Fibroblast of skin of right biceps (primary cell): ENCODE results near the gene KRT37.

Experiments
- DNase-seq: peaks from one replicate; pipeline ENCODE4 v3.0.0-alpha.2; 2013

The KRT37 gene

DNA sequence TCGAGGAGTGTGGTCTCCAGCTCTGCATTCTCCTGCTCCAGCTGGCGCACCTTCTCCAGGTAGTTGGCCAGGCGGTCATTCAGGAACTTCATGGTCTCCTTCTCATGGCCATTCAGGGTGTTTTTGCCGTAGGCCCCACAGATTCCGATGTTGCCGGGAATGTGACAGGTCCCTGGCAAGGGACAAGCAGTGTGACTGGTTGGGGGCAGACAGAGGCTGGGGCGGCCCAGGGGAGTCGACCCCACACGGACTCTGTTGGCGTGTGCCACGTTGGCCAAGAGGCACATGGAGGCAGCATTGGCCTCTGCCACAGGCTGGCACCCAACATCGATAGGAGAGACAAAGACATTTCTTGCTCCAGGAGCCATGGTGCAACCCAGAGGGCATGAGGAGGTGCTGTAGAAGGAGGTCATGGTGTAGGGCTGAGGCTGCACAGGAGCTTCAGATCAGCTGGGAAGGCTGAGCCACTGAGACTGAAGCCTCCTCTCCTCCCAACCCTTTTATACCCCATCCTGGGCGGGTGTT is at the start of gene KRT37:
TSS of gene KRT37 (minus strand) at position 475 of the 525 bp plus-strand sequence. CDS start at position 413, 62 bp downstream.
- no peak for DNase-seq

DNA sequence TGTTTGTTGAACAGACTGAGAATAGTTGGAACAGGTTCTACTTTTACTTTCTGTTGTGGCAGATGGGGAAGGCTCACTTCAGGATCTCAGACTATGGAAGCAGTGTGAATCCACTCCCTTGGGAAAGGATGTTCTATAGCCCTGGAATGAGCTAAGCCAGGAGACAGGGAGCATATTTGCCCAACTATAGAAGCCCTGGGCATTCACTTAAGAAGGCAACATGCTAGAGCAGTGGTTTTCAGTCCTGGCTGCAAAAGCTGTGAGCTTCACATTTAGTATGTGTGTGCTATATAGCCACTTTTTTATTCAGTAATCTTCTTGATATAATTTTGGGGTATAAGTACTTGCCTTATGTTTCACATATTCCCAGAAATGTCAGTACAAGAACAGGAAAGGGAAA is 44.0 kb upstream of the KRT37 start:
- no peak for DNase-seq

DNA sequence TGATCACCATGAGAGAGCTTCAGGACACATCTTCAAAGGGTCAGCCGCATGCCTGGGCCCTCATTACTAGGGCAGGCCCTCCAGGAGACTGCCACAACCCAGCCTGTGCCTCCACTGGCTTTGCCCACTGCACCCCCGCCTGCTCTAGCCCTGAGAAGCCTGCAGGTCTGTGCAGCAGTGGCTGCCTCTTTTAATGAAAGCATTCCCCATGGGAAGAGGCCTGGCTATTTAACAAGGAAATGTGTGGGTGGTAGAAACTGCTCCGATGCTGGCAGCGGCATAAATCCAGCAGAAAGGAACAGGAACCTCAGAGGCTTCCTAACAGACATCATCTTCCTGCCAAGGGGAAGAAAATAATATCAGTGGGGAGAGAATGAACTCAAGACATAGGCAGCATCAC is 43.2 kb upstream of the KRT37 start:
- no peak for DNase-seq

DNA sequence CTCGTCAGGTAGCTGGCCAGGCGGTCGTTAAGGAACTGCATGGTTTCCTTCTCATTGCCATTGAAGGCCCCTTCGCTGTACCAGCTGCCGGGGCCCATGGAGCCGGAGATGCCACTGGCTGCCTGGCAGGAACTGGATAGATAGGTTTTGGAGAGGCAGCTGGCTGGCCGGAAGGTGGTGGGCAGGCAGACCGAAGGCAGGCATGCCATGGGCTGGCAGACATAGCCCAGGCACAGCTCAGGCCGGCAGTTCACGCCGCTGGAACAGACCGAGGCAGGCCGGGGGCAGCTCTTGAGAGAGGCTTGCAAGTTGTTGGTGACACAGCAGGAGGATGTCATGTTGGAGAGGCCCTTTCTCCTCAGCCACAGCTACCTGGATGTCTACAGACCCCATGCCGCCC is 42.6 kb upstream of the KRT37 start, which contains the start of gene KRT32:
TSS of gene KRT32 (minus strand) at position 399 of the 400 bp plus-strand sequence. CDS start at position 338, 61 bp downstream.
- DNase-seq: no peak

DNA sequence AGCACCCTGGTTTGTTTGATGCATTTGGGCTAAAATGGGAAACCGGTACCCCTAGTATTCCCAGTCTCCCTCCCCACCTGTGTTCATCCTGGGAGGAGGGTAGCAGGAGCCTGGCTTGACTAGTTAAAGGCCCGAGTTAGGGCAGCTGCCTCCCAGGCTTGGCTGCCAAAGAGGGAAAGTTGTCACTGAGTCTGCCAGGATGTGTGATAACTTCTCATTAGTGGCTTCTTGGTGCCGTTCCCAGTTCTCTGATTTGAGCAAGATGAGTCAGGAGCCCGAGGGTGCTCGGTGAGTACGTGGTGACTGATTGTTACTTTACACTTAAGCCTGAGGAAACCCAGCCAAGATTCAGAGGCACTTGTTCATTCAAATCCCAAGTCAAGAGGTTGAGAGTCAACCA is 40.3 kb upstream of the KRT37 start:
- peak; percentile 96 for DNase-seq

DNA sequence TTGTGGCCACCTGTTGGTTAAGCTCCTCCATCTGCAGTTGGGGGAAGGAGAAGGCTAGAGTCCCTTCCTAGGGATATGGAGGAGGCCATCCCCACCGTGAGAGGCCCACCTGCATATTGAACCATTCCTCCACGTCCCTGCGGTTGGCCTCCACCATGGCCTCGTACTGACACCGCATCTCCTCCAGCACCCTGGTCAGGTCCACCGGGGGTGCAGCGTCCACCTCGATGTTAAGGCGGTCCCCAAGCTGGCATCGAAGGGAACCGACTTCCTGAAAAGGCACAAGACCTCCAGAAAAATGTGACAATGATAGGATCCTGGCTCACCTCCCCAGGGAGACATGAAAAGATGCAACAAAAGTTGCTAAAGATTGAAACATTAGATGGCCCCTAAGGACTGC is 39.8 kb upstream of the KRT37 start:
- no peak for DNase-seq

DNA sequence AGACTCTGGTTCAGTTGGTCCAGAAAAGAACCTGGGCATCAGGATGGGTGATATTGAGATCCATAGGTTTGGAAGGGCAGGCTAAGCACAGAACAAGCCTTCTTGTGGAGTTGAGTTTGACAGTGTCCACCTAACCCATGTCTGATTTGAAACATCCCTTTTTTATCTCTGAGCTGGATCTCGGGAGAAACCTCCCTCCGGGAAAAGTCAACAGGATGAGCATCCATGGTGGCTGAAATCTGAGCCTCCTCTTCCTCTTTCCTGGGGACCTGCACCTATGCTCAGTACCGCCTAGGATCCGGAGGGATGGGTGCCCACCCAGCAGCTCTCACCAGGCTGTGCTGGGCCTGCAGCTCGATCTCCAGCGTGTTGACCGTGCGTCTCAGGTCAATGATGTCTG is 39.4 kb upstream of the KRT37 start:
- DNase-seq: no peak

DNA sequence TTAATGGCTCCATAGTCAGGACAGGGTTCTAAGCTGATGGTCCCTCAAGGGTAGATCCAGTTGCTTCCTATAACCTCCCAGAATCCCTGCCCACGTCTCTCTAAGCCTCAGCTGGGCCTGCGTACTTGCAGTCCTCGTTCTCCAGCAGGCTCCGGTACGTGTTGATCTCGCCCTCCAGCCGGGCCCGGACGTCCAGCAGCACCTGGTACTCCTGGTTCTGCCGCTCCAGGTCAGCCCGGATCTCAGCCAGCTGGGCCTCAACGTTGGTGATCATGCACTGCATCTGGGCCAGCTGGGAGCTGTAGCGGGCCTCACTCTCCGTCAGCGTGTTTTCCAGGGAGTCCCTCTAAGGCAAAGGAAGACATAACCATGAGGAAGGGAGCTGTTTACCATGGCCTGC is 38.3 kb upstream of the KRT37 start:
- DNase-seq: no peak

DNA sequence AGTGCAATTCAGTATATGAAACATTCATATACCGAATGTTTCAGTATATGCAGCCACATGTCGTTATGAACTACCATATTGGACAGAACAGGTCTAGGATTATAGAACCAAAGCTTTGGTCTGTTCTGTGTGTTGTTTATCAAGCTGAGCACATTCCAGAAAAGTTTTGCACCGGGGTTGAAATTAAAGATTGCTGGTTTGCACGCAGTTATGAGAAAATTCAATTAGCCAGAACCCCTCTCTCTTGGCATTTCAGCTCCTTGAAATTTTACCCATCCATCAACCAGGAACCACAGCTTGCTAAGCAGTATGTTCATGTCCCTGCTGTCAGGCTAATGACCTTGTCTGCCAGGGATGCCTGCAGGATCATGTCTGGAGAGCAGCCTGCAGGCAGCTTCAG is 33.3 kb upstream of the KRT37 start:
- DNase-seq: no peak

DNA sequence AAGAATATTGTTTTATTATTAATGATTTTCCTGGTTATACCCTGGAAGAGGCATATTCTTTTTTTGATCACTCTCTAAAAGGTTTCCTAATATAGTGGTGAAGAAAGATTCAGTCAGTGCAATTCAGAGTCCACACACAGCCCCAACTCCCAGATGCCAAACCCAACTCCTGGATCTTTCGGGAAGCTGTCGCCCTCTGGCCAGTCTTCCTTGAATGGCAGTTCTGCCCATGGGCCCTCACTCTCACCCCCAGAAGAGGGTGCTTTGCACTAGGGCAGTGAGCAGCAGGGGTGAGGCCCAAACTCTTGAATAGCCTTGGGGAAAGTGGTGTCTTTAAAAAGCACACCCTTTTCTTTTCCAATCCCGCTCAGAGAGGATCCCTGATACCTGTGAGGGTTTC is 31.8 kb upstream of the KRT37 start:
- DNase-seq: peak; percentile 9

DNA sequence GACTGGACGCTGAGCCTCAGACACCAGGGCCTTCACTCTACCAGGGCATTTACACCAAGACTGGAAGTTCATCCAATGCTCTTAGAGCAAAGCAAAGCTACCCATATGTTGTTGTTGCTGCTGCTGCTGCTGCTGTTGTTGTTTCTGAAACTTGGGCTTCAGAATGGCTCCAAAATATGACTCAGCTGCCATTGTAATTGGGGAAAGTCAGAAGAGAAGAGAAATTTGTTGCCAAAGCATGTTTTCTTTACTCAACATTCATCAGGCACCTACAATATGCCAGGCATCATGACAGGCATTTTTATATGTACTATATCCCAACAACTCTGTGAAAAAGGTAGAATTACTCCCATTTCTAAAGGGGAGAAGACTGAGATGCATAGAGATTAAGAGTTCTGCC is 30.9 kb upstream of the KRT37 start:
- peak; percentile 5 for DNase-seq

DNA sequence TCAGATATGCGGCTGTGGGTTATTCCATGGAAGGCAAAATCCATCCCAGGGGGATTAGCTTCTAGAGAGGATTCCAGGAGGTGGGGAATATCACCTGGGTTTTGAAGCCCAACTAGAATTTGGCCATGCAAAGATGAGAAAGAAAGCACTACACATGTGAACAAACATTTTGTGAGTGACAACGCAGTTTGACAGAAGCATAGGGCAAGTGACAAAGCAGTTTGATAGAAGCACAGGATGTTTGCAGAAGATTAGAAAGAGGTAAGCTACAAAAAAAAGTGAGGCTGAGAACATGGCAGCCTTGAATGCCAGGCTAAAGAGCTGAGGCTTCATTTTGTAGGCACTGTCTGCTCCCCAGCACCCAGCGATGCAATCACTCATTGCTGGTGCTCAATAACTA is 28.7 kb upstream of the KRT37 start:
- DNase-seq: no peak

DNA sequence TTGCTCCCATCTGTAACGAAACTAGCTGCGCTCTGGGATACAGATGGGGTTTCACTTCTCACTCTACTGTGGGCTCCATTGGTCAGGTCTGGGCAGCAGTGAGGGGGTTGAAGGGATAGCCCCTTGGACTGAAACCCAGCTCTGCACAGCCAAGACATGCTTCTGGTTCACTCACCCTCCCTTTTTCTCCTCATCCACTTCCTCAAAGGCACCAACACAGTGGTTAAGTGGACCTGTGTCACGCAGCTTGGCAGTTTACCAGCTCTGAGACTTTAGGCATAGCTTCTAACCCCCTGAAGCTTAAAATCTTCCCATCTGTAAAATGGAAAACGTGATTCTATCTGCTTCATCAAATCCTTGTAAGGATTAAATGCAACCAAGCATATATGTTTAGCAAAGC is 27.9 kb upstream of the KRT37 start:
- no peak for DNase-seq

DNA sequence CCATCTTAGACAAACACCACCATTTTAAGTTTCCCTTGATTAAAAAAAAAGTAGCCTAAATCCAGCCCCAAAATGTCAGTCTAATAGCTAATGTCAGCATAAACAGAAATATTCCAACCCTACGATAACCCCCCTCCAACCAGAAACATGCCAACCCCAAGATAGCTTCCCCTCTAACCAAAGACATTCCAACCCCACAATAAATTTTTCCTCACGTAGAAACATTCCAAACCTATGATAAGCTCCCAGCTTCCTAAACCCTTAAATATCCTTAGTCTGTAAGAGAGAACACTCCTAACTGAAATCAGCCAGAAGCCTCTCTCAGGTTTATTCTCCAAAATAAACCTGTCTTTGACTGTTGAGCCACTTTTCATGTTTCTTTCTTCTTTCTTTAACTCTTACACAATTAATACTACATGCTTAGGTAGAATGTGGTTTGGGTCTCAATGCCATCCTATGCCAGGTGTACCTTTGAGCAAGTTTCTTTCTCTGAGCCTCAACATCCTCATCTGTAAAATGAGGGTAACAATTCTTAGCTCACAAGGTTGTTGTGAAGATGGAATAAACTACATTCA is 26.9 kb upstream of the KRT37 start:
- peak; percentile 77 for DNase-seq

DNA sequence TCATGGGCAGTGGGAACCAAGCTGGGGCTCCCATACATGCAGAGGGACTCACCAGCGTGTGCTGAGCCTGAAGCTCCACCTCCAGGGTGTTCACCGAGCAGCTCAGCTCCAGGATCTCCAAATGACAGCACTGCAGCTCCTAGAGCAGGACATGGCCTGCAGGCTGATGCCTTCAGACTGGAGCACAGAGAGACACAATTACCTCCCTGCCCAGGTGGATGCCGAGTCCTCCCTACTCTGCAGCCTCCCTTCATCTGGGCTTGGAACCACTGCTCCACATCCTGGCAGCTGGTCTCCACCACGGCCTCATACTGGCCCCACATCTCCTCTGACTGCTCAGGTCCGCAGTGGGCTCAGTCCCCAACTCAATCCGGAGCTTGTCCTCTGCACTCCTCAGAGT is 24.6 kb upstream of the KRT37 start:
- no peak for DNase-seq

DNA sequence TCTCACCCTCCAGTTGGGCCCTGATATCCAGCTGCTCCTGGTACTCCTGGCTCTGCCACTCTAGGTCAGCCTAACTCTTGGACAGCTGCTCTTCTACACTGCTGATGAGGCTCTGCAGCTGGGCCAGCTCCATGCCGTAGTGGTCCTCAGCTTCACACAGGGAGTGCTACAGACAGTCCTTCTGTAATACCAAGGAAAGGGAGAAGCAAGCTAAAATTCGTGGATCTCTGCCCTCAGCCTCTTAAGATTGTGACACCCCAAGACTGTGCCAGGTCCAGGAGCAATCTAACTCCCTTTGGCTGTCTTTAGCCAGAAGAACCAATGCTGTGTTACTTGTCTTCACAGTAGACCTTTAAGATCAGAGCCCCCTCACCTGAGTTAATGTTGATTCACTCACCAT is 24.1 kb upstream of the KRT37 start:
- DNase-seq: no peak

DNA sequence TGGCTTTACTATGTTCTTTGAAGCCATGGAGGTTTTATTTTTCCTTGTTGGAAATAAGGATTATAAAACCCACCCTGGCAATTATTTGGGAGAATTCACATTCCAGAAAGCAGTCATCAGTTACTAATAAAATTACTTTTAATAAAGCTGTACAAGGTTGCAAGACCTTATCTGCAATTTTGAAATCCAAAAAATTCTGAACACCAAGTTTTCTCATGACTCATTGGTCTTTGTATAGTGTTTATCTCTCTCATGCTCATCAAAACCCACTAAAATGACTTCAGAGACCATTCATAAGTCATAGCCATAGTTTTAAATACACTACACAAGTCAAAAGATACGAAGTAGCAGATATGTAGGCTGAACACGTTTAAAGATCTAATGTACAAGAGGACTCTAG is 22.4 kb upstream of the KRT37 start:
- DNase-seq: peak; percentile 77

DNA sequence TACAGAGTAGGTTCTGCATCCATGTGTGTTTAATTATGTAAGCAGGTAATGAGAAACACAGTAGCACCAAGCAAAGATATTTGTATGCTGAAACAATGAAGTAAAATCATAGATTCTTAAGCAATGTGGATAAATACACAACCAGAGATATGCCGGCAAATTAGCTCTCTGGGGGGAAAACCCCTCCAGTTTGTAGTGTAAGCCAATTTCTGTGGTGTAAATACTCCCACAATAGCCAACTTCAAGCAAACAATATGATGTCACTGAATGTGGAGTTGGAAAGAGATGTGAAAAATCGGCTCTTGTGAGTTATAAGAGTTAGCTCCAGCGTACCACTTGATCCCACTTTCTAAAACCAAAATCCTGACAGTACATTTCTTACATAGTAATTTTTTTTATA is 20.3 kb upstream of the KRT37 start:
- no peak for DNase-seq

DNA sequence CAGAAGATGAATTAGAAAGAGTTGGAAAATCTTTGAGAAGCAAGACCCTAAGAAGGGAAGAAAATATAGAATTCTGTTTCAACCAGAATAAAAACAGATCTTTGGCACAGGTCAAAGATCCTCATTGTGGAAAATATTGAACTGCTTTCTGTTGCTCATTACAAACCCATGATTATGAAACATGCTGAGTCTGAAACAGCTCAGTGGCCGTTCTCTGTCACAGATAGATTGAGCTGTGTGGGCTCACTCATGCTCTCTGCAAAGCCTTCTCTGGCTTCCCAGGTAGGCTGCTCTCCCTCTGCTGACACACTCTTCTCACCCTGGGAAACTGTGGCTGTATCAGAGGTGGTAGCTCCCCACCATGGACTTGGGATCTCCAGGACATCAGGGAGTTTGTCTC is 19.8 kb upstream of the KRT37 start:
- DNase-seq: no peak

DNA sequence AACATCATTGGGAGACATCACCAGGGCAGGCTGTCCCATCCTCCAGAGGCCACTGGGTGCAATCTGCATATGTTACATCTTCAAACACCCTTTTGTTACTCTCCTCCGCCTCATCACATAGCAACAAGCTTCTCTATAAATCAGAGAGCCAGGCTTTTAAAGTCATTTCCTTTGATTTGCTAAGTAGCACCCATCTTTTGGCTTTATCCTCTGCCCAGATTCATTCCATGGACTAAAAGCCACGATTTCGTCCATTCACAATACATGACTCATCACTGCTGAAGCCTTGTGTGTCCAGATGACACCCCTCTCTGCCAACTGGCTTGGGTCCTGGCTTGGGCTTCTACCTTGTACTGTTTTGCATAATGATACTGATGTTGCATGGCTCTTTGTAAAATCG is 18.4 kb upstream of the KRT37 start:
- DNase-seq: peak; percentile 49

DNA sequence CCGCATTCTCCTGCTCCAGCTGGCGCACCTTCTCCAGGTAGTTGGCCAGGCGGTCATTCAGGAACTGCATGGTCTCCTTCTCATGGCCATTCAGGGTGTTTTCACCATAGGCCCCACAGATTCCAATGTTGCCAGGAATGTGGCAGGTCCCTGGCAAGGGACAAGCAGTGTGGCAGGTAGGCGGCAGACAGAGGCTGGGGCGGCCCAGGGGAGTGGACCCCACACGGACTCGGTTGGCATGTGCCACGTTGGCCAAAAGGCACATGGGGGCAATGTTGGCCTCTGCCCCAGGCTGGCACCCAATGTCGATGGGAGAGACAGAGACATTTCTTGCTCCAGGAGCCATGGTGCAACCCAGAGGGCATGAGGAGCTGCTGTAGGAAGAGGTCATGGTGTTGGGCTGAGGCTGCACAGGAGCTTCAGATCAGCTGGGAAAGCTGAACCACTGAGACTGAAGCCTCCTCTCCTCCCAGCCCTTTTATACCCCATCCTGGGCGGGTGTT is 16.2 kb upstream of the KRT37 start, which contains the start of gene KRT38:
TSS of gene KRT38 (minus strand) at position 453 of the 503 bp plus-strand sequence. CDS start at position 391, 62 bp downstream.
- no peak for DNase-seq

DNA sequence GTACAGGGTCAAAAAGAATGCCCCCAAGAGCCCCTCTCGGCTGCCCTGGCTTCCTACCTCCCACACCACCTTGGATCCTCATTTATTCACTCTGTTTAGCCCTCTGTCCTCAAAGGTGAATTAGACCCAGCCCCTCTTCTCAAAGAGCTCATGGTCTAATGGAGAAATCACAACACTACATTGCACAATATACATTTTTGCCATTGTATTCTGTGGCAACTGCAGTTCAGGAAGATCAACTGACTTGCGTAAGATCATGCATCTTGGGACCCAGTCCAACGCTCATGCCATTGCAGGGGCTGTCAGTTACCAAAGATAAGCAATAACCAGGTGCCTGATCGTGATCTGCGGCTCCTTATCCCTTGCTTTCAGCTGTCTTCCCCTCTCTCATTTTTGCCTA is 15.0 kb upstream of the KRT37 start:
- DNase-seq: no peak

DNA sequence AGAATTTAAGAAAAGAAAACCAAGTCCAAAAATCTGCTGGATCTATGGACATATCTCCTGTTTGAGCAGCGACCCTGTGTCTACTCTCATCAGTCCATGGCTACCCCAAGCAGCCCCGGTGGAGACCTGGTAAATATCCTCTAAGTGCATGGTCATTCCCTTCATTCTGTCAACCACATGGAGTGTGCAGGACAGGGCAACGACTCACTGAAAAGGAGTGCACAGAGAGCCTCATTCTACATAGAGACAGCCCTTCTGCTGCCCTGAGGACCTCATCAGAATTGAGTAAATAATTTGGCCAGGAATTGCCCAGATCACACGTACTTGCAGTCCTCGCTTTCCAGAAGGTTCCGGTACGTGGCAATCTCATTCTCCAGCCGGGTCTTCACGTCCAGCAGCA is 13.4 kb upstream of the KRT37 start:
- DNase-seq: no peak

DNA sequence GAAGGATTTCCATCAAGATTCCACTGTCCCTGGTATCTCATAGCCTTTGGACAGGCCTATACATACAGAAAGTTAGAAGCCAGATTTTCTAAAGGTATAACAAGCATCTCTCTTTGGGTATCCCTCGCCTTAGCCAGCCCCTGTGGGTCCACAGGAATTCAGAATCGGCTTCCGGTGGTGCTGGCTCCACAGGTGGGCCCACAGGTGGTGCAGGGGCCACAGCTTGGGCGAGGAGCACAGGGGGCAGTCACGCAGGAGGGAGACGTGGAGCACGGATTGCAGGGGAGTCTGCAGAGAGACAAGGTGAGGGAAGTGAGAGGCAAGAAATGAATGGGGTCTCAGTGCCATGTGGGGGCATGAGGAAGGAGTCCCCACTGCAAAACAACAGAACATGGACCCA is 12.9 kb upstream of the KRT37 start:
- DNase-seq: no peak

DNA sequence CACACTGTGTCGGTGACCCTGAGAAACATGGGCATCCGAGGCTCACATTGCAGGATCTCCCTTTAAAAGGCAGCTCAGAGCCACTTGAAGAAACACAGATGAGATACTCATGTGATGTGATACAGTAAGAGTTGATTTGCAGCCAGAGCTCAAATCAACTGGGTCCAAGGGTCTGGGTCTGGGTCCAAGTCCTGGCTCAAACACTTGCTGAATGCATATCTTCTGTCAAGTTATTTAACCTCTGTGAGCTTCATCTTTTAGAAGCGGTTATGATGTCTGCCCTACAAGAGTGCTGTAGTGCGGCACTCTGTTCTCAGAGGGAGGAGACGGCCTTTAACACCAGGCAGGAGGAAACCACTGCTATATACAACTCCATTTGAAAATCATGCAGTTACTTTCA is 10.0 kb upstream of the KRT37 start:
- no peak for DNase-seq
